ENCODE results near the gene PIGM.

GRCh38 chr1:160047111-160047991 is 15.6 kb upstream of the PIGM start:
- TF ChIP-seq CTCF (conservative IDR thresholded peaks at IDR 0.05) = no peak
- no peak for TF ChIP-seq ZFX (IDR thresholded peaks at IDR 0.05)

Measured in C4-2B (cell line).